ENCODE data around the gene LITAF.

DNA sequence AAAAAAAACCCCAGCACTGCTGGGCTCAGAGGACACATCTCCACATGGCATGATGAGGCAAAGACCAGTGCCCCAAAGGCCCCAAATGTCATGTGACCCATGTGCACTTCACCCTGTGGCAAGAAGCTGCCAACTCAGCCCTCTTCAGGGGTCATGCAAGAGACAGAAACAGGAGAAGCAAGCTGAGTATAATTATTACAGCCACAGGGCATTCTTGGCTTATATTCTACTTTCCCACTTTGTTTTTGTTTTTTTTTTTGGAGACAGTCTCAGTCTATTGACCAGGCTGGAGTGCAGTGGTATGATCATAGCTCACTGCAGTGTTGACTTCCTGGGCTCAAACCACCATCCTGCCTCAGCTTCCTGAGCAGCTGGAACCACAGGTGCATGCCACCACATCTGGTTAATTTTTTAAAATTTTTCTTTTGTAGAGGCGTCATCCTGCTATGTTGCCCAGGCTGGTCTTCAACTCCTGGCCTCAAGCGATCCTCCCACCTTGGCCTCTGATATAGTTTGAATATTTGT lies 32.7 kb upstream of the LITAF start:
- TF ChIP-seq, protein P1, sequence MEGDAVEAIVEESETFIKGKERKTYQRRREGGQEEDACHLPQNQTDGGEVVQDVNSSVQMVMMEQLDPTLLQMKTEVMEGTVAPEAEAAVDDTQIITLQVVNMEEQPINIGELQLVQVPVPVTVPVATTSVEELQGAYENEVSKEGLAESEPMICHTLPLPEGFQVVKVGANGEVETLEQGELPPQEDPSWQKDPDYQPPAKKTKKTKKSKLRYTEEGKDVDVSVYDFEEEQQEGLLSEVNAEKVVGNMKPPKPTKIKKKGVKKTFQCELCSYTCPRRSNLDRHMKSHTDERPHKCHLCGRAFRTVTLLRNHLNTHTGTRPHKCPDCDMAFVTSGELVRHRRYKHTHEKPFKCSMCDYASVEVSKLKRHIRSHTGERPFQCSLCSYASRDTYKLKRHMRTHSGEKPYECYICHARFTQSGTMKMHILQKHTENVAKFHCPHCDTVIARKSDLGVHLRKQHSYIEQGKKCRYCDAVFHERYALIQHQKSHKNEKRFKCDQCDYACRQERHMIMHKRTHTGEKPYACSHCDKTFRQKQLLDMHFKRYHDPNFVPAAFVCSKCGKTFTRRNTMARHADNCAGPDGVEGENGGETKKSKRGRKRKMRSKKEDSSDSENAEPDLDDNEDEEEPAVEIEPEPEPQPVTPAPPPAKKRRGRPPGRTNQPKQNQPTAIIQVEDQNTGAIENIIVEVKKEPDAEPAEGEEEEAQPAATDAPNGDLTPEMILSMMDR (conservative IDR thresholded peaks at IDR 0.05), result no peak
- no peak for TF ChIP-seq EZH2 (IDR thresholded peaks at IDR 0.05; ENCODE audit: low read depth)
